Neural cell (in vitro differentiated cells): ENCODE results near the gene TNNT3.

ENCODE experiments used
- EP300 ChIP-seq: fragments of 450-650 bp; conservative IDR thresholded peaks from 2 replicates; pipeline ENCODE4 v1.6.1; 2014; ENCODE audit warnings: antibody characterized with exemption, mild to moderate bottlenecking, moderate library complexity; ENCODE audit not compliant: poor library complexity, severe bottlenecking
- EZH2 ChIP-seq: fragments of 200-600, 300-800 bp; shearing (Covaris generic), sonication (generic); IDR thresholded peaks from 2 replicates; pipeline ENCODE4 v1.6.1; 2014; ENCODE audit warnings: antibody characterized with exemption, low read length, borderline replicate concordance, mild to moderate bottlenecking; ENCODE audit not compliant: insufficient read depth, poor library complexity, severe bottlenecking
- MXI1 ChIP-seq: fragments of 450-650 bp; conservative IDR thresholded peaks from 2 replicates; pipeline ENCODE4 v1.6.1; 2014; ENCODE audit warnings: antibody characterized with exemption, mild to moderate bottlenecking; ENCODE audit not compliant: poor library complexity, severe bottlenecking
- POLR2AphosphoS5 ChIP-seq: IDR thresholded peaks from 2 replicates; pipeline ENCODE4 v1.6.1; 2012
- REST ChIP-seq: IDR thresholded peaks from 2 replicates; pipeline ENCODE4 v1.6.1; 2012; ENCODE audit warnings: borderline replicate concordance
- SMC3 ChIP-seq: fragments of 450-650 bp; conservative IDR thresholded peaks from 2 replicates; pipeline ENCODE4 v1.6.1; 2014; ENCODE audit warnings: antibody characterized with exemption, mild to moderate bottlenecking, moderate library complexity; ENCODE audit not compliant: poor library complexity
- TAF1 ChIP-seq: IDR thresholded peaks from 2 replicates; pipeline ENCODE4 v1.6.1; 2012; ENCODE audit warnings: low read depth
- TF ChIP-seq, protein P1 (sequence below): fragments of 450-650 bp; IDR thresholded peaks from 2 replicates; pipeline ENCODE4 v1.5.1; 2014; ENCODE audit warnings: antibody characterized with exemption, mild to moderate bottlenecking, moderate library complexity; ENCODE audit not compliant: poor library complexity, severe bottlenecking

GRCh38 chr11:1983601-1983961 lies 64.1 kb downstream of the TNNT3 start:
- TF ChIP-seq, protein P1, sequence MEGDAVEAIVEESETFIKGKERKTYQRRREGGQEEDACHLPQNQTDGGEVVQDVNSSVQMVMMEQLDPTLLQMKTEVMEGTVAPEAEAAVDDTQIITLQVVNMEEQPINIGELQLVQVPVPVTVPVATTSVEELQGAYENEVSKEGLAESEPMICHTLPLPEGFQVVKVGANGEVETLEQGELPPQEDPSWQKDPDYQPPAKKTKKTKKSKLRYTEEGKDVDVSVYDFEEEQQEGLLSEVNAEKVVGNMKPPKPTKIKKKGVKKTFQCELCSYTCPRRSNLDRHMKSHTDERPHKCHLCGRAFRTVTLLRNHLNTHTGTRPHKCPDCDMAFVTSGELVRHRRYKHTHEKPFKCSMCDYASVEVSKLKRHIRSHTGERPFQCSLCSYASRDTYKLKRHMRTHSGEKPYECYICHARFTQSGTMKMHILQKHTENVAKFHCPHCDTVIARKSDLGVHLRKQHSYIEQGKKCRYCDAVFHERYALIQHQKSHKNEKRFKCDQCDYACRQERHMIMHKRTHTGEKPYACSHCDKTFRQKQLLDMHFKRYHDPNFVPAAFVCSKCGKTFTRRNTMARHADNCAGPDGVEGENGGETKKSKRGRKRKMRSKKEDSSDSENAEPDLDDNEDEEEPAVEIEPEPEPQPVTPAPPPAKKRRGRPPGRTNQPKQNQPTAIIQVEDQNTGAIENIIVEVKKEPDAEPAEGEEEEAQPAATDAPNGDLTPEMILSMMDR = no peak
- no peak for TF ChIP-seq MXI1
- no peak for TF ChIP-seq TAF1
- TF ChIP-seq REST = no peak
- TF ChIP-seq SMC3 = no peak
- no peak for TF ChIP-seq EZH2
- TF ChIP-seq POLR2AphosphoS5 = no peak
- TF ChIP-seq EP300 = no peak
